Loucy (cell line): Measurements from ENCODE around the gene TMEM167B.

Source experiments
- H2AFZ ChIP-seq: fragments of 200-600 bp; sonication (generic); 2 replicates; pipeline ENCODE4 v1.6.0; 2016; ENCODE audit warnings: antibody characterized with exemption, mild to moderate bottlenecking, low read length, moderate library complexity
- H3F3A ChIP-seq: fragments of 200-600 bp; 2 replicates; pipeline ENCODE4 v1.6.0; 2016; ENCODE audit warnings: antibody characterized with exemption, low read depth, mild to moderate bottlenecking
- H3K27me3 ChIP-seq: fragments of 200-600 bp; sonication (generic); 2 replicates; pipeline ENCODE4 v1.6.1; 2014; ENCODE audit warnings: low read length, mild to moderate bottlenecking; ENCODE audit not compliant: insufficient read depth, poor library complexity, severe bottlenecking
- H3K36me3 ChIP-seq: fragments of 200-600 bp; sonication (generic); 2 replicates; pipeline ENCODE4 v1.6.1; 2016; ENCODE audit warnings: low read length; ENCODE audit not compliant: insufficient read depth
- H3K4me1 ChIP-seq: fragments of 200-600 bp; sonication (generic); 2 replicates; pipeline ENCODE4 v1.5.1; 2014; ENCODE audit warnings: low read length, mild to moderate bottlenecking; ENCODE audit not compliant: insufficient read depth, poor library complexity, severe bottlenecking
- H3K4me2 ChIP-seq: fragments of 200-600 bp; sonication (generic); 2 replicates; pipeline ENCODE4 v1.6.0; 2014; ENCODE audit warnings: antibody characterized with exemption, low read length, low read depth, mild to moderate bottlenecking; ENCODE audit not compliant: poor library complexity, severe bottlenecking
- H3K4me3 ChIP-seq: fragments of 200-600 bp; sonication (generic); 2 replicates; pipeline ENCODE4 v1.5.1; 2014; ENCODE audit warnings: low read length, mild to moderate bottlenecking, mixed read lengths; ENCODE audit not compliant: poor library complexity, severe bottlenecking
- H3K79me2 ChIP-seq: fragments of 200-600 bp; sonication (generic); 2 replicates; pipeline ENCODE4 v1.6.1; 2014; ENCODE audit warnings: low read length; ENCODE audit not compliant: insufficient read depth
- H3K9ac ChIP-seq: fragments of 200-600 bp; sonication (generic); 2 replicates; pipeline ENCODE4 v1.6.0; 2014; ENCODE audit warnings: mild to moderate bottlenecking, low read depth, low read length, moderate library complexity; ENCODE audit not compliant: poor library complexity, severe bottlenecking
- H3K9me2 ChIP-seq: fragments of 200-600 bp; sonication (generic); replicated peaks from 2 replicates; pipeline ENCODE4 v1.6.1; 2016; ENCODE audit warnings: low read depth, low read length, mixed read lengths
- H3K9me3 ChIP-seq: fragments of 200-600 bp; sonication (generic); 2 replicates; pipeline ENCODE4 v1.6.1; 2014; ENCODE audit warnings: mild to moderate bottlenecking, antibody characterized with exemption, low read length, low read depth; ENCODE audit not compliant: insufficient read depth
- H4K20me1 ChIP-seq: fragments of 200-600 bp; sonication (generic); 2 replicates; pipeline ENCODE4 v1.6.0; 2014; ENCODE audit warnings: antibody characterized with exemption, low read length, mild to moderate bottlenecking; ENCODE audit not compliant: insufficient read depth, poor library complexity, severe bottlenecking
- EZH2phosphoT487 ChIP-seq: fragments of 200-600 bp; IDR thresholded peaks from 2 replicates; pipeline ENCODE4 v1.6.1; 2018; ENCODE audit warnings: antibody characterized with exemption, mild to moderate bottlenecking, moderate library complexity, borderline replicate concordance
- TF ChIP-seq, protein P1 (sequence below): fragments of 200-600 bp; sonication (generic); conservative IDR thresholded peaks from 2 replicates; pipeline ENCODE4 v1.5.1; 2014; ENCODE audit warnings: mild to moderate bottlenecking, antibody characterized with exemption, low read length

TMEM167B gene

DNA sequence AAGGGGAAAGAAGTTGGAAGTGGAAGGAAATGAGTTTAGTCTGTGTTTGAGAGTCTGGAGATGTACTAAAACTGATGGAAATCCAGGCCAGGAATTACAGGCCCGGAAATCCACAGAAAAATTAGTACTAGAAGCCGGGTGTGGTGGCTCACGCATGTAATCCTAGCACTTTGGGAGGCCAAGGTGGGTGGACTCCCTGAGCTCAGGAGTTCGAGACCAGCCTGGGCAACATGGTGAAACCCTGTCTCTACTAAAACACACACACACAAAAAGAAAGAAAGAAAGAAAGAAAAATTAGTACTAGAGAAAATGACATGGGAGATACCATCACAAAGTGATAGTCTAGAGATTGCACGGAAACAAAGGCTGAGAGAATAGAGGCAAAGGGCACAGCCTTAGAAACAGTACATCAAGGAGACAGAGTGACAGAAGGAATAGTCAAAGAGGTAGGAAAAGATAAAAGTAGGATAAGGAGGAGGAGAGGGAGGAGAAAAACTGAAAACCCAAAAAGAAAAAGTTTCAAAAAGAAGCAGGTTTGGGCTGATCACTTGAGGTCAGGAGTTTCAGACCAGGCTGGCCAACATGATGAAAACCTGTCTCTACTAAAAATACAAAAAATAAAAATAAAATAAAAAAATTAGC is 10.0 kb upstream of the TMEM167B start:
- no peaks in the 10 kb centered on the region for H4K20me1 ChIP-seq
- no peaks in the 10 kb centered on the region for H3K27me3 ChIP-seq
- H3K36me3 ChIP-seq = no peaks in the 10 kb centered on the region
- peaks cover 4% of the 10 kb centered on the region for H3K4me1 ChIP-seq
- TF ChIP-seq, protein P1, sequence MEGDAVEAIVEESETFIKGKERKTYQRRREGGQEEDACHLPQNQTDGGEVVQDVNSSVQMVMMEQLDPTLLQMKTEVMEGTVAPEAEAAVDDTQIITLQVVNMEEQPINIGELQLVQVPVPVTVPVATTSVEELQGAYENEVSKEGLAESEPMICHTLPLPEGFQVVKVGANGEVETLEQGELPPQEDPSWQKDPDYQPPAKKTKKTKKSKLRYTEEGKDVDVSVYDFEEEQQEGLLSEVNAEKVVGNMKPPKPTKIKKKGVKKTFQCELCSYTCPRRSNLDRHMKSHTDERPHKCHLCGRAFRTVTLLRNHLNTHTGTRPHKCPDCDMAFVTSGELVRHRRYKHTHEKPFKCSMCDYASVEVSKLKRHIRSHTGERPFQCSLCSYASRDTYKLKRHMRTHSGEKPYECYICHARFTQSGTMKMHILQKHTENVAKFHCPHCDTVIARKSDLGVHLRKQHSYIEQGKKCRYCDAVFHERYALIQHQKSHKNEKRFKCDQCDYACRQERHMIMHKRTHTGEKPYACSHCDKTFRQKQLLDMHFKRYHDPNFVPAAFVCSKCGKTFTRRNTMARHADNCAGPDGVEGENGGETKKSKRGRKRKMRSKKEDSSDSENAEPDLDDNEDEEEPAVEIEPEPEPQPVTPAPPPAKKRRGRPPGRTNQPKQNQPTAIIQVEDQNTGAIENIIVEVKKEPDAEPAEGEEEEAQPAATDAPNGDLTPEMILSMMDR = no peak
- TF ChIP-seq EZH2phosphoT487 = no peak
- no peaks in the 10 kb centered on the region for H3K9me2 ChIP-seq
- H3K4me2 ChIP-seq = no peak overlapping the region
- no peaks in the 10 kb centered on the region for H3K9me3 ChIP-seq
- peaks cover 2% of the 10 kb centered on the region for H3K79me2 ChIP-seq
- H3K4me3 ChIP-seq = no peak overlapping the region
- H3K9ac ChIP-seq = no peak overlapping the region
- no peaks in the 10 kb centered on the region for H3F3A ChIP-seq
- no peak overlapping the region; the same call in 1 of the 2 replicates for H2AFZ ChIP-seq

DNA sequence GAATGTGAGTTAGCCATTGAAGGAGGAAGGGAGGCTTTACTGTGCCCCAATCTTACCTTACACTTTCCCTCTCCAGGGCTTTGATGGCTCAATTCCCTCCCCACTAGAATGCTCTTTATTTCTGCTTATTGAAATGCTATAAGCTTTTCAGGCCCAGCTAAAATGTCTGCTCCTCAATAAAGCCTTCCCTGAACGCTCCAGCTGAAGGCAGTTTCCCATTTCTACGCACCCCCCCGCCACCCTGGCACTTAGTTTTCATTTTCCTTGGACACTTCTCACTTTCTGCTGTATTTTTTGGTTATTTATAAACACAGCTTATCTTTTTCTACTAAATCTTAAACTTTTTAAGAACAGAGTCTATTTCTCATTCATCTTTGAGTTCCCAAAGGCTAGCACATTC is 7.1 kb upstream of the TMEM167B start:
- no peak overlapping the region for H3K4me3 ChIP-seq
- no peaks in the 10 kb centered on the region for H3K27me3 ChIP-seq
- H3K9ac ChIP-seq = no peak overlapping the region
- no peaks in the 10 kb centered on the region for H3F3A ChIP-seq
- H3K9me3 ChIP-seq = no peaks in the 10 kb centered on the region
- no peaks in the 10 kb centered on the region for H3K9me2 ChIP-seq
- H4K20me1 ChIP-seq = no peaks in the 10 kb centered on the region
- TF ChIP-seq EZH2phosphoT487 = no peak
- TF ChIP-seq, protein P1 = no peak
- H3K79me2 ChIP-seq = no peaks in the 10 kb centered on the region
- no peak overlapping the region for H3K4me2 ChIP-seq
- H3K36me3 ChIP-seq = no peaks in the 10 kb centered on the region
- H3K4me1 ChIP-seq = no peaks in the 10 kb centered on the region
- H2AFZ ChIP-seq = no peak overlapping the region; the same call in 1 of the 2 replicates

DNA sequence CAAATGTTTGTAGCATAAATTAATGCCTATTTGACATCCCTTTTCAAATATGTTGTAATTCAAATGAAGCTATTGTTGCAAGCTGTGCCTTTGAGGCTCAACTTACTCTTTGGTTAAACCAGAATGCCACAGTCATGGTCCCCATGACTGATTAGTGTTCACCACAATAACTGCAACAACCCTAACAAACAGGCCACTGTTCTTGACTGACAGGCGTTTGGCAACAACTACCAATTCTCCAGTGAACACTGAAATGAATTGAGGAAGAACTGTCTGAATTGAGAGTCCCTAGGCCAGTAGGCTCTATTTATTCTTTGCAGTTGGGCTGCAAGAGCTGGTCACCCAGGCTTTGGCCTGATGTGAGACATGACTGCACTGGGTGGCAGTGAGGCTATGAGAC is 6.6 kb upstream of the TMEM167B start:
- Histone ChIP-seq H4K20me1 (no peaks in the 10 kb centered on the region), H3K4me3 (no peak overlapping the region), H3K4me1 (no peaks in the 10 kb centered on the region), H3K79me2 (no peaks in the 10 kb centered on the region), H2AFZ (no peak overlapping the region), H3K9ac (no peak overlapping the region), H3K9me2 (no peaks in the 10 kb centered on the region), H3K4me2 (no peak overlapping the region), H3F3A (no peaks in the 10 kb centered on the region), H3K9me3 (no peaks in the 10 kb centered on the region), H3K27me3 (no peaks in the 10 kb centered on the region), H3K36me3 (no peaks in the 10 kb centered on the region)
- no peak for TF ChIP-seq EZH2phosphoT487
- TF ChIP-seq, protein P1 = no peak
